HG02943 (cell line): ENCODE results near the gene AGAP1.

Experiments used
- ATAC-seq: cut with Tn5 transposase; IDR thresholded peaks from one replicate; pipeline ENCODE4 v1.9.1; 2021; ENCODE audit warnings: mild to moderate bottlenecking, low read depth, moderate library complexity; ENCODE audit not compliant: unreplicated experiment

AGAP1 gene

GRCh38 chr2:235486729-235487128, 7.1 kb upstream of the AGAP1 start:
- ATAC-seq = no peak

GRCh38 chr2:235489897-235490296, 3.9 kb upstream of the AGAP1 start:
- ATAC-seq = no peak

GRCh38 chr2:235492850-235493344, 946 bp upstream of the AGAP1 start:
- no peak for ATAC-seq

- no peak for ATAC-seq
Observed at GRCh38 chr2:235493402-235493774, 455 bp upstream of the AGAP1 start.

GRCh38 chr2:235494716-235495372, 1.0 kb downstream of the AGAP1 start:
- no peak for ATAC-seq

- ATAC-seq = no peak
Observed at GRCh38 chr2:235495373-235496238, 1.8 kb downstream of the AGAP1 start.

GRCh38 chr2:235496239-235496621, 2.4 kb downstream of the AGAP1 start:
- no peak for ATAC-seq

GRCh38 chr2:235497096-235497495, 3.3 kb downstream of the AGAP1 start:
- no peak for ATAC-seq

- ATAC-seq = no peak
Observed at GRCh38 chr2:235498541-235498940, 4.7 kb downstream of the AGAP1 start.

GRCh38 chr2:235498946-235499812, 5.3 kb downstream of the AGAP1 start:
- no peak for ATAC-seq

- ATAC-seq = no peak
Observed at GRCh38 chr2:235500110-235500760, 6.4 kb downstream of the AGAP1 start.

GRCh38 chr2:235500761-235501672, 7.2 kb downstream of the AGAP1 start:
- ATAC-seq = no peak

GRCh38 chr2:235501673-235502031, 7.8 kb downstream of the AGAP1 start:
- no peak for ATAC-seq

- ATAC-seq = no peak
Observed at GRCh38 chr2:235502336-235502735, 8.5 kb downstream of the AGAP1 start.

- ATAC-seq = no peak
Observed at GRCh38 chr2:235504441-235505180, 10.8 kb downstream of the AGAP1 start.

- ATAC-seq = no peak
Observed at GRCh38 chr2:235505181-235505741, 11.4 kb downstream of the AGAP1 start.

GRCh38 chr2:235506291-235506996, 12.6 kb downstream of the AGAP1 start:
- ATAC-seq = no peak
